CD4-positive, alpha-beta T cell treated with Interleukin-21 for 1 hour (primary cell): ENCODE data around the gene SKI.

Experiments
- DNase-seq: peaks from one replicate; pipeline ENCODE4 v3.0.0-alpha.2; 2020

Gene SKI

GRCh38 chr1:2298685-2299084 lies 70.6 kb downstream of the SKI start:
- DNase-seq = no peak

- no peak for DNase-seq
Measured at GRCh38 chr1:2299131-2299627, 71.1 kb downstream of the SKI start.

GRCh38 chr1:2300004-2300771 lies 72.1 kb downstream of the SKI start:
- DNase-seq = peak; percentile 86

GRCh38 chr1:2300851-2301606 lies 72.9 kb downstream of the SKI start:
- peak; percentile 95 for DNase-seq

- no peak for DNase-seq
Measured at GRCh38 chr1:2301607-2302291, 73.6 kb downstream of the SKI start.

GRCh38 chr1:2302292-2302925 lies 74.3 kb downstream of the SKI start:
- no peak for DNase-seq

GRCh38 chr1:2303016-2303775 lies 75.1 kb downstream of the SKI start:
- DNase-seq = no peak

GRCh38 chr1:2303781-2304180 lies 75.7 kb downstream of the SKI start:
- DNase-seq = no peak

- DNase-seq = no peak
Measured at GRCh38 chr1:2304282-2304681, 76.2 kb downstream of the SKI start.

GRCh38 chr1:2304921-2305681 lies 77.0 kb downstream of the SKI start:
- peak; percentile 40 for DNase-seq

- DNase-seq = no peak
Measured at GRCh38 chr1:2306151-2306978, 78.2 kb downstream of the SKI start.

GRCh38 chr1:2307064-2307605 lies 79.0 kb downstream of the SKI start:
- no peak for DNase-seq

GRCh38 chr1:2307972-2308371 lies 79.9 kb downstream of the SKI start:
- no peak for DNase-seq

GRCh38 chr1:2308844-2309243 lies 80.7 kb downstream of the SKI start:
- no peak for DNase-seq

- no peak for DNase-seq
Measured at GRCh38 chr1:2310332-2311183, 82.4 kb downstream of the SKI start.

GRCh38 chr1:2311184-2312032 lies 83.3 kb downstream of the SKI start:
- DNase-seq = peak; percentile 64

GRCh38 chr1:2312160-2312514 lies 84.0 kb downstream of the SKI start:
- DNase-seq = no peak
